ENCODE measurements around the gene CGB7. TPM values are rescaled to one million over a fixed set of nuclear protein-coding genes. Genes with fewer than 3 reads are reported as not detected.

CGB7 gene
- under 1 TPM in 2 of 4 donors, not detected in 2; 0.03 to 0.13 TPM for polyA plus RNA-seq
- long read RNA-seq, donor 1 = 0 reads
- long read RNA-seq, donor 2 = 0 reads
- long read RNA-seq, donor 3 = 0 reads
- long read RNA-seq, donor 4 = 0 reads
- long read RNA-seq, donor 5 = 0 reads
- long read RNA-seq, donor 6 = 0 reads
- long read RNA-seq, donor 7 = 0 reads
- long read RNA-seq, donor 8 = 0 reads
- long read RNA-seq, donor 9 = 0 reads
- long read RNA-seq, donor 10 = 0 reads

DNA sequence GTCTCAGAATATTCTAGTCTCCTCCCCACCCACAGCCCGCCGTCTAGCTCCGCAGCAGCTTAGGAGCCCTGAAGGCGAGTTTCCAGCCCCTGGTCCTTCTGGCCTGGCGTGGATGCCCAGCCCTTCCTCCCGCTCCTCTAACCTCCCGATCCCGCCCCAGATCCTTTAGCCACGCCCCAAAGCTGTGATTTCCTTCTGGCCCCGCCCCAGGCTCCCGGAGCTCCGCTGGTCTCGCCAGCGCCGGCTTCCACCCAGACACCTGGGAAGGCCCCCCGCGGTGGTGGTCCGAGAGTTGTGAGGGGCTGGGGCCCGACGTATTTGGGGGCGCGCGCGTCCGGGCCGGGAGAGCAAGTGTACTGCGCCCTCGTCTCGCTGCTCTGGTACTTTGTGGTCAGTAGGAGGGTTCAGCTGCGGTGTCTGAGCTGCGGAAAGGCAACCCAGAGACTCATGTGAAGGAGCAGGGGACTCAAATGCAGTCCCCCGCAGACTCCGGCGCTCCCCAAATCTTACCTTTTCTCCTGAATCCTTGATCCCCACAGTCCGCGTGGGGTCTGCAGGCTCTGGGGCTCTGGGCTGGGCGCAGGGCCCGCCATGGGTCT is at the start of gene CGB7:
TSS of gene CGB7 (minus strand) at position 114 of the 599 bp plus-strand sequence. CDS start 2,374 bp downstream, outside the sequence.
- peaks cover 0 to 70% (median 10%) of the 10 kb centered on the region in 3 donors for H3K27me3 ChIP-seq (ENCODE audit: control insufficient read depth in 3 of 3, insufficient read depth in 3 of 3, low read length in 3 of 3)
- peak within 1 kb of the TSS; percentile 3 to 62 (median 40) for H3K4me3 ChIP-seq (ENCODE audit: low read depth in 1 of 3, low read length in 3 of 3)
- WGBS, 3 donors = 3 to 7% (median 3%) methylated on average over 34 to 38 of the region's 38 CpGs
- no peak for FAIRE-seq
- peaks cover 0 to 2% of the 10 kb centered on the region in 2 donors for H3K9me3 ChIP-seq (ENCODE audit: control insufficient read depth in 2 of 2, insufficient read depth in 1 of 2, low read depth in 1 of 2, low read length in 1 of 2)
- H3K4me1 ChIP-seq (ENCODE audit: control insufficient read depth in 3 of 3, insufficient read depth in 2 of 3, low read depth in 1 of 3, low read length in 2 of 3) = peaks cover 0 to 17% (median 2%) of the 10 kb centered on the region in 3 donors
- no peaks in the 10 kb centered on the region for H3K36me3 ChIP-seq (ENCODE audit: control insufficient read depth in 3 of 3, insufficient read depth in 2 of 3, low read depth in 1 of 3, low read length in 3 of 3)
- no peak within 1 kb of the TSS for H3K27ac ChIP-seq (ENCODE audit: low read depth in 1 of 3, low read length in 2 of 3)
- peak; percentile 68 to 74 for DNase-seq

DNA sequence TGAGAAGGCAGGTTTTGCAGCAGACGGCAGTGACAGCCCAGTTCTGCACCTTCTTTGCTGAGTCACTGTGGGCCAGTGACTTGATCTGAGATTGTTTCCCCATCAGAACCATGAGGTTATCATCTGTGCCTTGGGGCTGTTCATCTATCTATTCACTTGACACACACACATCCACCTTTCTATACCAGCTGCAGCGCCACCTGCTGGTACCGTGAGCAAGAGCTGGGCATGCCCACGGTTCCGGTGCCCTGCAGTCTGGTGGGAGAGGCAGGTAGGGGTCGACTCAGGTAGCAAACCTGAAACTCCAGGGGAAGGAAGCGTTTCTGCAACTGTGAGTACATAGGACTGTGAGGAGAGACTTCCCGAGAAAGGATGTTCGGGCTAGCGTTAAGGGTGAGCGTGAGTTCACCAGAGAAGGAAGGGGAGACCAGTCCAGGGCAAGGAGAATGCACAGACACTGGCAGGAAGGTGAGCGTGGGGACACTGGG is 49.1 kb upstream of the CGB7 start:
- no peaks in the 10 kb centered on the region for H3K4me1 ChIP-seq (ENCODE audit: control insufficient read depth in 3 of 3, insufficient read depth in 2 of 3, low read depth in 1 of 3, low read length in 2 of 3)
- no peak for FAIRE-seq
- DNase-seq = peak; percentile 61 to 70
- no peak overlapping the region for H3K27ac ChIP-seq (ENCODE audit: low read depth in 1 of 3, low read length in 2 of 3)
- 56 to 64% (median 63%) methylated on average over 12 of the region's 12 CpGs for WGBS, 3 donors
- H3K4me3 ChIP-seq (ENCODE audit: low read depth in 1 of 3, low read length in 3 of 3) = no peak overlapping the region
- H3K36me3 ChIP-seq (ENCODE audit: control insufficient read depth in 3 of 3, insufficient read depth in 2 of 3, low read depth in 1 of 3, low read length in 3 of 3) = peaks cover 17 to 78% (median 20%) of the 10 kb centered on the region in 3 donors
- no peaks in the 10 kb centered on the region for H3K27me3 ChIP-seq (ENCODE audit: control insufficient read depth in 3 of 3, insufficient read depth in 3 of 3, low read length in 3 of 3)
- no peaks in the 10 kb centered on the region for H3K9me3 ChIP-seq (ENCODE audit: control insufficient read depth in 2 of 2, insufficient read depth in 1 of 2, low read depth in 1 of 2, low read length in 1 of 2)

DNA sequence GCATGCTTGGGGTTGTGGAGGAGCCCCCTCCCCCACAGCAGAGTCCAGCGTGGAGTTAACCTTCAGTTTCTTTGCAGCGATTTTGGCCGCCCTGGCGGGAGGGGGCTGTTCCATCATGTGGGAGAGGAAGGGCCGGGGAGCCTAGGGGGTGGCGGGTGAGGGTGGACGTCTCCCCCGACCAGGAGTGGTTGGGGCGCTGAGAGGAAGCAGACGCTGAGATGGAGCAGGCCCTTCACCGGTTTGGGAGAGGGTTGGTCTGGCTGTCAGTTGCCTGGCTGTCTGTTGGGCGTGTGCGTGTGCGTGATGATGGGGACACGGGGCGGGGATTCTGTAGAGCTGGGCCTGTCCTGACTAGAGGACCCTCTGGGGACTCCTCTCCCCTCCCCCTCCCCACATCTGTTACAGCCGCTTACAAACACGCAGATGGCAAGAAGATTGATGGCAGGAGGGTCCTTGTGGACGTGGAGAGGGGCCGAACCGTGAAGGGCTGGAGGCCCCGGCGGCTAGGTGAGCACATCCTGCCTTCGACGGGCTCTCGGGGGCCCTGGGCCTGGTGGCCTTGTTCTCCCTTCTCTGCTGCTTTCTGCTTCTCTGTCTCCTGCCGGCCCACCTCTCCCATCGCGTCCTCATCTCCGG is 46.8 kb upstream of the CGB7 start:
- H3K4me1 ChIP-seq (ENCODE audit: control insufficient read depth in 3 of 3, insufficient read depth in 2 of 3, low read depth in 1 of 3, low read length in 2 of 3) = no peaks in the 10 kb centered on the region
- H3K27me3 ChIP-seq (ENCODE audit: control insufficient read depth in 3 of 3, insufficient read depth in 3 of 3, low read length in 3 of 3) = no peaks in the 10 kb centered on the region
- H3K36me3 ChIP-seq (ENCODE audit: control insufficient read depth in 3 of 3, insufficient read depth in 2 of 3, low read depth in 1 of 3, low read length in 3 of 3) = peaks cover 25 to 97% (median 29%) of the 10 kb centered on the region in 3 donors
- no peak overlapping the region for H3K27ac ChIP-seq (ENCODE audit: low read depth in 1 of 3, low read length in 2 of 3)
- FAIRE-seq (no peak), DNase-seq (no peak)
- WGBS, 3 donors = 80 to 91% (median 86%) methylated on average over 28 to 30 of the region's 30 CpGs
- no peaks in the 10 kb centered on the region for H3K9me3 ChIP-seq (ENCODE audit: control insufficient read depth in 2 of 2, insufficient read depth in 1 of 2, low read depth in 1 of 2, low read length in 1 of 2)
- no peak overlapping the region for H3K4me3 ChIP-seq (ENCODE audit: low read depth in 1 of 3, low read length in 3 of 3)

DNA sequence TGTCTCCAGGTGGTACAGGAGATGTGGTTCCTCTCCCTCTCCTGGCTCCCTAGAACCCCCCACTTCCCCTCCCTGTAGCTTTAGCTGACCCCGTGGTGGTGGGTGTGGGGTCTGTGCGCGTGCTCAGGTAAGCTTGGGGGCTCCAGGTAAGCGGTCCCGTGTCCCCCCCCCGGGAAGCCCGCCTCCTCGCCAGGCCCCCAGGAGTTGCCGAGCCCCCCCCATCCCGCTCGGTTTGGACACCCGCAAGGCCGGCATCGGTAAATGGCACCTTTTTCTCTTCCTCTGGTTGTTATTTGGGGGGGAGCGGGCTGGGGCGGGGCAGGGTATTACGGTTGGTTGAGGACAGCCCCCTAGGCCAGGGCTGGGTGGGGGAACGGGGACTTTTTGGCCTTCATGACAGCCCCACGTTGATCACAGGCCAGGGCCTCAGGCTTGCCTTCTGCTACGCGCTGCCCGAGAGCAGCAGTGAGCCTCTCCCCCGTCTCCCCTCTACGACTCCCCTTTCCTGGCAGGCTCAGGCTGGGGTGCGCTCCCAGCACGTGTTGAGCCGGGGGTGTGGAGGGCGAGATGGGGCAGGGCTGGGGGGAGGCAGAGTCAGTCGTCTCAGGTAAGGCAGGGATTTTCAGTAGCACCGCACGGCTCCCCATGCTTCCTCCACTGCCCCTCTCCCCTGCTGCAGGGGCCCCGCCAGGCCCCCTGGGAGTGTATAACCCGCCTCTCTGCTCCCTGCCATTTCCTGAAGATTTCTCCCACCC is 46.0 kb upstream of the CGB7 start:
- no peaks in the 10 kb centered on the region for H3K27me3 ChIP-seq (ENCODE audit: control insufficient read depth in 3 of 3, insufficient read depth in 3 of 3, low read length in 3 of 3)
- H3K36me3 ChIP-seq (ENCODE audit: control insufficient read depth in 3 of 3, insufficient read depth in 2 of 3, low read depth in 1 of 3, low read length in 3 of 3) = peaks cover 24 to 97% (median 33%) of the 10 kb centered on the region in 3 donors
- H3K4me3 ChIP-seq (ENCODE audit: low read depth in 1 of 3, low read length in 3 of 3) = no peak overlapping the region
- H3K9me3 ChIP-seq (ENCODE audit: control insufficient read depth in 2 of 2, insufficient read depth in 1 of 2, low read depth in 1 of 2, low read length in 1 of 2) = no peaks in the 10 kb centered on the region
- no peak overlapping the region for H3K27ac ChIP-seq (ENCODE audit: low read depth in 1 of 3, low read length in 2 of 3)
- WGBS, 3 donors = 88 to 90% (median 89%) methylated on average over 27 to 33 of the region's 33 CpGs
- FAIRE-seq = no peak
- no peaks in the 10 kb centered on the region for H3K4me1 ChIP-seq (ENCODE audit: control insufficient read depth in 3 of 3, insufficient read depth in 2 of 3, low read depth in 1 of 3, low read length in 2 of 3)
- DNase-seq = no peak

DNA sequence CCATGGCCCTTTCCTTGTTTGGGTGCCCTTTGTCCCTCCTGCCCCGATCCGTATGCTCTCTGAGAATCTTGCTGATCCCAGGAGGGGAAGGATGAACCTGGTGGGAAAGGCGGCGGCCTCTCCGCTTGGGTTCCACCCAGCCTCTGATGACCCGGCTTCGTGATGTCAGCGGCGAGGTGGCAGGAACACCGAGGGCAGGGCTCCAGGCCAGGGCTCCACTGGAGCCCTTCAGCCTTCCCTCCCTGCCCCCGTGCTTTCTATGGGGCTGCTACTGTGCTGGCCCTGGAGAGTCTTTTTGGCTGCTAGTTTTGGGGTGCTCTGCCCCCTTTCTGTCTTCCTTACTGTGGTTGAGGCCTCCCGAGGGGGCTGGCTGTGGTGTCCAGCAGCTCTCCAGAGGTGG is 44.8 kb upstream of the CGB7 start:
- no peak overlapping the region for H3K27ac ChIP-seq (ENCODE audit: low read depth in 1 of 3, low read length in 2 of 3)
- H3K4me3 ChIP-seq (ENCODE audit: low read depth in 1 of 3, low read length in 3 of 3) = no peak overlapping the region
- no peaks in the 10 kb centered on the region for H3K4me1 ChIP-seq (ENCODE audit: control insufficient read depth in 3 of 3, insufficient read depth in 2 of 3, low read depth in 1 of 3, low read length in 2 of 3)
- peaks cover 25 to 97% (median 30%) of the 10 kb centered on the region in 3 donors for H3K36me3 ChIP-seq (ENCODE audit: control insufficient read depth in 3 of 3, insufficient read depth in 2 of 3, low read depth in 1 of 3, low read length in 3 of 3)
- 86 to 92% (median 88%) methylated on average over 12 of the region's 12 CpGs for WGBS, 3 donors
- no peaks in the 10 kb centered on the region for H3K9me3 ChIP-seq (ENCODE audit: control insufficient read depth in 2 of 2, insufficient read depth in 1 of 2, low read depth in 1 of 2, low read length in 1 of 2)
- DNase-seq (no peak), FAIRE-seq (no peak)
- no peaks in the 10 kb centered on the region for H3K27me3 ChIP-seq (ENCODE audit: control insufficient read depth in 3 of 3, insufficient read depth in 3 of 3, low read length in 3 of 3)

DNA sequence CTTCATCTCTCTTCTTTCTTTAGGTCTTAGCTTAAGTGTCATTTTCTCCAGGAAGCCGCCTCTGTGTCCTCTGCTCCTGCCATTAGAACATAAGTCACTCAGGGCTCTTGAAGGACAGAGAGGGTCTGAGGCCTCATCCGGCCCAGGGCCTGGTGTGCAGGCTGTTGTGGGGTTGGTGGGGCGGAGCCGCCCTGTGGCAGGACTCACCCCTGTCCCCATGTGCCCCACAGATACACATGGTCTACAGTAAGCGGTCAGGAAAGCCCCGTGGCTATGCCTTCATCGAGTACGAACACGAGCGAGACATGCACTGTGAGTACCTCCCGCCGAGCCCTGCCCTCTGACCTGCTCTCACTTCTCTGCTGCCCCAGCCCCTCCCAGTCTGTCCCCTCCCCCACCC is 43.6 kb upstream of the CGB7 start:
- Histone ChIP-seq H3K4me1 (ENCODE audit: control insufficient read depth in 3 of 3, insufficient read depth in 2 of 3, low read depth in 1 of 3, low read length in 2 of 3) (no peaks in the 10 kb centered on the region), H3K27ac (ENCODE audit: low read depth in 1 of 3, low read length in 2 of 3) (no peak overlapping the region), H3K4me3 (ENCODE audit: low read depth in 1 of 3, low read length in 3 of 3) (no peak overlapping the region), H3K9me3 (ENCODE audit: control insufficient read depth in 2 of 2, insufficient read depth in 1 of 2, low read depth in 1 of 2, low read length in 1 of 2) (no peaks in the 10 kb centered on the region), H3K36me3 (ENCODE audit: control insufficient read depth in 3 of 3, insufficient read depth in 2 of 3, low read depth in 1 of 3, low read length in 3 of 3) (peaks cover 25 to 97% (median 30%) of the 10 kb centered on the region in 3 donors), H3K27me3 (ENCODE audit: control insufficient read depth in 3 of 3, insufficient read depth in 3 of 3, low read length in 3 of 3) (no peaks in the 10 kb centered on the region)
- FAIRE-seq = no peak
- 84 to 86% (median 85%) methylated on average over 12 of the region's 12 CpGs for WGBS, 3 donors
- no peak for DNase-seq

DNA sequence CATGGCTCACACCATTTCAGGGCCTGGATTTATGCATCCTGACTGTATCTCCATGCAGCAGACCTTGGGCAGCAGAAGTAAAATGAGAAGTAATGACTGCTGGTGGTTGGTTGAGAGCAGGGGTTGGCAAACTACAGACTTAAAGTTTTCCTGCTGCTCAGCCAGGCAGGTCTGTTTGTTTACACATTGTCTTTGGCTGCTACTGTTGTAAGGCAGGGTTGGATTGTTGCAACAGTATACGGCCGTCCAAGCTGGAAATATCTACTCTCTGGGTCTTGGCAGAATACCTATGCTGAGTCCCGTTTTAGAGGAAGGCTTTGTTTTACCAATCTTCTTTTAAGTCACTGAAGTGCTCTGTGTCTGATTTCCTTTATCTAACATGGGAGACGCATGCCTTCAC is 41.2 kb upstream of the CGB7 start:
- Histone ChIP-seq H3K36me3 (ENCODE audit: control insufficient read depth in 3 of 3, insufficient read depth in 2 of 3, low read depth in 1 of 3, low read length in 3 of 3) (peaks cover 25 to 96% (median 30%) of the 10 kb centered on the region in 3 donors), H3K27me3 (ENCODE audit: control insufficient read depth in 3 of 3, insufficient read depth in 3 of 3, low read length in 3 of 3) (no peaks in the 10 kb centered on the region), H3K27ac (ENCODE audit: low read depth in 1 of 3, low read length in 2 of 3) (no peak overlapping the region), H3K4me1 (ENCODE audit: control insufficient read depth in 3 of 3, insufficient read depth in 2 of 3, low read depth in 1 of 3, low read length in 2 of 3) (no peaks in the 10 kb centered on the region), H3K4me3 (ENCODE audit: low read depth in 1 of 3, low read length in 3 of 3) (no peak overlapping the region), H3K9me3 (ENCODE audit: control insufficient read depth in 2 of 2, insufficient read depth in 1 of 2, low read depth in 1 of 2, low read length in 1 of 2) (no peaks in the 10 kb centered on the region)
- DNase-seq (no peak), FAIRE-seq (no peak)
- WGBS, 3 donors = 81 to 87% (median 81%) methylated on average over 4 of the region's 4 CpGs
